ENCODE results near the gene CELA2B.

The CELA2B gene

GRCh38 chr1:15445390-15446122 is 30.3 kb upstream of the CELA2B start:
- H3K9me3 ChIP-seq (ENCODE audit: severe bottlenecking), result no peaks in the 10 kb centered on the region
- H3K4me3 ChIP-seq (ENCODE audit: severe bottlenecking), result no peak overlapping the region
- H3K27ac ChIP-seq (ENCODE audit: poor library complexity, severe bottlenecking), result no peak overlapping the region
- no peaks in the 10 kb centered on the region for H3K27me3 ChIP-seq (ENCODE audit: insufficient read depth, poor library complexity, severe bottlenecking)
- DNase-seq (ENCODE audit: low spot score), result no peak
- no peak for ATAC-seq (ENCODE audit: low read depth)
- H3K4me1 ChIP-seq (ENCODE audit: insufficient read depth, poor library complexity, severe bottlenecking), result no peaks in the 10 kb centered on the region
- no peak for TF ChIP-seq CTCF (IDR thresholded peaks at IDR 0.05; ENCODE audit: poor library complexity, severe bottlenecking)
- no peaks in the 10 kb centered on the region for H3K36me3 ChIP-seq (ENCODE audit: low read depth)

GRCh38 chr1:15446212-15446611 is 29.7 kb upstream of the CELA2B start:
- no peak for ATAC-seq (ENCODE audit: low read depth)
- no peak for TF ChIP-seq CTCF (IDR thresholded peaks at IDR 0.05; ENCODE audit: poor library complexity, severe bottlenecking)
- no peaks in the 10 kb centered on the region for H3K36me3 ChIP-seq (ENCODE audit: low read depth)
- no peak for DNase-seq (ENCODE audit: low spot score)
- H3K9me3 ChIP-seq (ENCODE audit: severe bottlenecking), result no peaks in the 10 kb centered on the region
- H3K27ac ChIP-seq (ENCODE audit: poor library complexity, severe bottlenecking), result no peak overlapping the region
- no peaks in the 10 kb centered on the region for H3K27me3 ChIP-seq (ENCODE audit: insufficient read depth, poor library complexity, severe bottlenecking)
- H3K4me1 ChIP-seq (ENCODE audit: insufficient read depth, poor library complexity, severe bottlenecking), result no peaks in the 10 kb centered on the region
- H3K4me3 ChIP-seq (ENCODE audit: severe bottlenecking), result no peak overlapping the region

- TF ChIP-seq CTCF (IDR thresholded peaks at IDR 0.05; ENCODE audit: poor library complexity, severe bottlenecking), result no peak
- Histone ChIP-seq H3K4me1 (ENCODE audit: insufficient read depth, poor library complexity, severe bottlenecking) (no peaks in the 10 kb centered on the region), H3K27ac (ENCODE audit: poor library complexity, severe bottlenecking) (no peak overlapping the region), H3K9me3 (ENCODE audit: severe bottlenecking) (no peaks in the 10 kb centered on the region), H3K36me3 (ENCODE audit: low read depth) (no peaks in the 10 kb centered on the region), H3K4me3 (ENCODE audit: severe bottlenecking) (no peak overlapping the region), H3K27me3 (ENCODE audit: insufficient read depth, poor library complexity, severe bottlenecking) (no peaks in the 10 kb centered on the region)
- no peak for DNase-seq (ENCODE audit: low spot score)
- ATAC-seq (ENCODE audit: low read depth), result no peak
Observed at GRCh38 chr1:15448877-15449462, 26.9 kb upstream of the CELA2B start.

GRCh38 chr1:15449567-15449966 is 26.3 kb upstream of the CELA2B start:
- no peaks in the 10 kb centered on the region for H3K4me1 ChIP-seq (ENCODE audit: insufficient read depth, poor library complexity, severe bottlenecking)
- no peaks in the 10 kb centered on the region for H3K9me3 ChIP-seq (ENCODE audit: severe bottlenecking)
- no peak overlapping the region for H3K4me3 ChIP-seq (ENCODE audit: severe bottlenecking)
- no peak overlapping the region for H3K27ac ChIP-seq (ENCODE audit: poor library complexity, severe bottlenecking)
- no peaks in the 10 kb centered on the region for H3K27me3 ChIP-seq (ENCODE audit: insufficient read depth, poor library complexity, severe bottlenecking)
- ATAC-seq (ENCODE audit: low read depth), result no peak
- no peaks in the 10 kb centered on the region for H3K36me3 ChIP-seq (ENCODE audit: low read depth)
- no peak for DNase-seq (ENCODE audit: low spot score)
- no peak for TF ChIP-seq CTCF (IDR thresholded peaks at IDR 0.05; ENCODE audit: poor library complexity, severe bottlenecking)

All from RWPE2 (cell line).